ENCODE results near the gene PRKCZ.

Gene PRKCZ

DNA sequence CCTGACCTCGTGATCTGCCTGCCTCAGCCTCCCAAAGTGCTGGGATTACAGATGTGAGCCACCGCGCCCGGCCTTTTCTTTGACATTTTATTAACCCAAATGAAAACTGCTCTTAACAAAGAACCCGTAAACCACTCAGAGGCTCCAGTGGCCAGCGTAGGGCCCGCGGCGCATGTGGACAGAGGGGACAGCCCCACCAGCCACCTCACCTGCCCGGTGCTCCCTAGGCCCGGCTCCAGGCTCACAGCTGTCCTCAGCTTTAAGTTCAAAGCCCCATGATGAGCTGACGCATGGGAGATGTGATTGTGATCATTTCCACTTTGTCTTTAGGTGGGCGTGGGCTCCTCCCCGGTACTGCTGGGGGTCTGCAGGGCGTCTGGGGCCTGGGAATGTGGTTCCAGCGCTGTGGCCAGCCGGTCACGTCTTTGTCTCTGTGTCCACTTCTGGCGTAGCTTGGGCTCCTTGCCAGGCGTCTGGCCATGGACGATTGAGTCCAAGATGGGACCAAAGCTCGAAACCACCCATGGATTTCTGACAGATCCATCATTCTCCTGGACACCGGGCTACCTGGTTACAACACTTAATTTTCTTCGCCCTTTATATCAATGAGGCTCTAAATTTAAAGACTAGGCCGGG is 6.9 kb downstream of the PRKCZ start:
- no peak for TF ChIP-seq ZNF274 (IDR thresholded peaks at IDR 0.05; ENCODE audit: low read depth, low read length)
- H3K4me3 ChIP-seq (ENCODE audit: low read length) = no peak overlapping the region

DNA sequence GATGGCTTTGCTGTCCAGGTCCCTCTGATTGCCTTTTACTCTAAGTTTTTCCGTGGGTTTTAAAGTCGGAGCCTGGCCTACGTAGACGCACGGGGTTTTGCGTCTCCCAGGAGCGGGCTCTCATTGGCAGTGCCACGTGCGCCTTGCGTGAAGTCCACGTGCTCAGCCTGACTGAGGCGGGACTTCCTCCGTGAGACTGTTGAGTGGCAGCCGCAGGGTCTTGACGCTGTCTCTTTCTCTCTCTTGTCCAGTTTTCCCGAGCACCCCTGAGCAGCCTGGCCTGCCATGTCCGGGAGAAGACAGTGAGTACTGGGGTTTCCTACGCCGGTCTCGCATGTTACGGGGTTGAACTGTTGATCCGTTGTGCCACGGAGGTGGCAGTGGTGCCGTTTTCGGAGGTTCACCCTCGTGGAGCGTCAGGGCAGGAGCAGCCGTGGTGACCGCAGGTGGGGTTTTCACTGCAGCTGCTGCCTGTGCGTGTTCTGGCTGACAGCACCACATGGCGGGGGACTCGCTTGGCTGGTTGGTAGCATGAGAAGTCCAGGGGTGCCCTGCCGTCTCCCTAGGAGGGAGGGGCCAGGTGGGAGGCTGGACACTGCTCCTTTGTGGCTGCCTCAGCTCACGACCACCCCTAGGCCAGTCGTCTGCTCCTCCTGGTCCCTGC is 9.2 kb downstream of the PRKCZ start:
- no peak for TF ChIP-seq ZNF274 (IDR thresholded peaks at IDR 0.05; ENCODE audit: low read depth, low read length)

DNA sequence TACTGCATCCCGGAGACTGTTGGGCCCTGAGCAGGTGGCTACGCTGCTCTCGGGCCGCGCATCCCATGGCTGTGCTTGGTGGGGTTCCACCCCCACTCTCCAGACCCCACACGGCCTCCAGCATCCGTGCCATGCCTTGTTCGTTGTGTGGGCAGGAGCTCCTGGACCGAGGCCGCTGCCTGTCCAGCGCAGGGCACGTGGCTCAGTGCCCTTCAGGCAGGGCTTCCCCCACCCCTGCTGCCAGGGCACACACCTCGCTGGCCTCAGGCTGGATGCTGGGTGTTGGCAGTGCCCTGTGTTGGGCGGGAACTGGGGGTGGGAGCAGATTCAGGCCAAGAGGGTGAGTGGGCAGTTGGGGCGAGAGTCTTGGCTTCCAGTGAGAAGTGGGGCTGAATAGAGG is 9.9 kb downstream of the PRKCZ start:
- no peak for TF ChIP-seq ZNF274 (IDR thresholded peaks at IDR 0.05; ENCODE audit: low read depth, low read length)
- H3K4me3 ChIP-seq (ENCODE audit: low read length) = no peak overlapping the region

More for the DNA sequence above, 9.2 kb downstream of the PRKCZ start:
- H3K4me3 ChIP-seq (ENCODE audit: low read length) = no peak overlapping the region

DNA sequence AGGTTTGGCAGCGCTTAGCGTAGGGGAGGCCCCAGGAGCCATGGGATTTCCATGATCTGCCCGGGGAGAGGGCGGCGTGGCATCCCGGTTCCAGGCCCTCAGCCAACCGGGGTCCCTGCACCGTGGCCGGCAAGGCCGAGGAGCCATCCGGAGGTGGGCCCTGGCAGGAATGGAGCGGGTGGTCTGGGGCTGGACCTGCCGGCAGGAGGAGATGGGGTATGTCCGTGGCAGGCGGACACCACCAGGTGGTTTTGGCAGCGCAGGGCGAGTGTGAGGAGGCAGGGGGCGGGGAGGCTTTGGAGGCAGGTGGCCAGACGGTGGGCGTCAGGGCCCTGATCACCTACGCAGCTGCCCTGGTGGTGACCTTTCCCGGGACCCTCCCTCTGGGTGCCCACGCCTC is 10.3 kb downstream of the PRKCZ start:
- no peak overlapping the region for H3K4me3 ChIP-seq (ENCODE audit: low read length)
- TF ChIP-seq ZNF274 (IDR thresholded peaks at IDR 0.05; ENCODE audit: low read depth, low read length) = no peak

DNA sequence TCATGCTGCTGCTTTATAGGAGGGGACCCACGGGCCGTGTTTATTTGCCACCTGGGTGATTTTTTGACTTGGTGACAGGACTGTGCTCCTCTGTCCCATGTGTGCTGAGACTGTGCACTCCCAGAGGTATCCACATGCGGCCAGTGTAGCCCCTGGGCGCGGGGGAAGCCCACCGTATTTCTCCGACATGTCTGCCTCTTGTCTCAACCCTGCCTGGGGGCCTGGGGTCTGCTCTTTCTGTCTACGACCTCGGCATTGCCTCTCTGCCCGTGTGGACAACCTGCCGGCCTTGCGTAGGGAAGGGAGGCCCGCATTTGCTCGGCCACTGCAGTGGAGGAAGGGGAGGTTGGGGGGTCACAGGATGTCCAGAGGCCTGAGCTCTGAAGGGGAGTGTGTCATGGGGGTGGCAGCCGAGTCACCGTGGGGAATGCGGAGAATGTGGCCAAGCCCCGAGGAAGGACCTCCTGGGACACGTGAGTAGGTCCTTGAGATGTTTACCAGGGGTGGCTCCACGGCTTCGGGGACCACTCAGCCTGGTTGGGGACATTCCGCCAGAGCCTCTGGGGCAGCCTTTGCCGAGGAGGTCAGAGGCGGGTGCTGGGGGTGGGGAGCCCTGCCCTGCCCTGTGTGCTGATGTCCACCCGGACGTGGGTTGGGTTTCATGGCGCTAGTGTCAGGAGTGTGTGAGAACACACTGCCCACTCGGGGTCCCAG is 11.0 kb downstream of the PRKCZ start:
- TF ChIP-seq ZNF274 (IDR thresholded peaks at IDR 0.05; ENCODE audit: low read depth, low read length) = no peak
- H3K4me3 ChIP-seq (ENCODE audit: low read length) = no peak overlapping the region

DNA sequence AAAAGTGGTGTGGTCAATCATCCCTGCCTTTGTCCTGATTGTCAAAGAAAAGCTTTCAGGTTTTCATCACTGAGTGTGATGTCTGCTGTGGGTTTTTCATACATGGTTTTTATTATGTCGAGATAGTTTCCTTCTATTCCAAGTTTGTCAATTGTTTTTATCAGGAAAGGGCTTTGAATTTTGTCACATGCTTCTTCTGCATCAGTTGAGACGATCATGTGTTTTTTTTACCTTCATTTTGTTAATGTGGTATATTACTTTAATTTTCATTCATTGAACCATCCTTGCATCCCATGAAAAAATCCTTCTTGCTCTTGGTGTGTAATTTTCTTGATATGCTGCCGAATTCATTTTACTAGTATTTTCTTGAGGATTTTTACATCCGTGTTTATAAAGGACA is 15.5 kb downstream of the PRKCZ start:
- TF ChIP-seq ZNF274 (IDR thresholded peaks at IDR 0.05; ENCODE audit: low read depth, low read length) = no peak
- no peak overlapping the region for H3K4me3 ChIP-seq (ENCODE audit: low read length)

DNA sequence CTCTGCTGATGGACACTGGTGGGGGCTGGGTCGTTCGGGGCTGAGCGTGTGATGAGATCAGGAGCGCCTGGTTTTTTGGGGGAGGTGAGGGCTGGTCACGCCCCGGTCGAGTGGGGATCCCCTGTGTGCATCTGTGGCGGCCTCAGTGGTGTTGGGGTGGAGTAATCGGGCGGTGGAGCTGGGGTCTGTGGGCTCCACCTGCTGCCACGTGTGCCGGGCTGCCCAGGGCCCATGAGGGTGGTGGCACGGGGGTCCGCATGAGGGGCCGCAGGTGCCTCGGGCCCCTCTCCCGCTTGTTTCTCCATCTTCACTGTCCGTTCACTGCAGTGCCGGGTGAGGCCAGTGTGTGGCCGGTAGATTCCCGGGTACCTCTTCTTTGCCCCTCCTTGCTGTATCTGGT is 17.2 kb downstream of the PRKCZ start:
- no peak for TF ChIP-seq ZNF274 (IDR thresholded peaks at IDR 0.05; ENCODE audit: low read depth, low read length)
- H3K4me3 ChIP-seq (ENCODE audit: low read length) = no peak overlapping the region

DNA sequence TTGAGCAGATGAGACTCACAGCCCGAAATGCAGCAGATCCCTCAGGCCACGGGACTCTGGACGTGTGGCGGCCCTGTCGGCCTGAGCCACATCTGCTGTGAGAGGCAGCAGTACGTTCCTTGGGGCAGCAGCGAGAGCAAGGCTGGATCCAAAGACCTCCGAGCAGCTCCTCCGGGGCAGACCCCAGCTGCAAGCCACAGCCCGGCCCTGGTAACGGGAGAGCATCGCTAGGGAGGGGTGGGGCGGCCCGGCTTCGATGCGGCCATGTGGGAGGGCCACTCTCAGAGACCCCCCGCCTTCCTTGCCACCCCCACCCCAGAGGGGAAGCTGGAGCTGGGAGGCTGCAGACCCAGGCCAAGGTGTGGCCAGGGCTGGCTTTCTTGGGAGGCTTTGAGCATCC is 17.8 kb downstream of the PRKCZ start:
- TF ChIP-seq ZNF274 (IDR thresholded peaks at IDR 0.05; ENCODE audit: low read depth, low read length) = no peak
- H3K4me3 ChIP-seq (ENCODE audit: low read length) = no peak overlapping the region

DNA sequence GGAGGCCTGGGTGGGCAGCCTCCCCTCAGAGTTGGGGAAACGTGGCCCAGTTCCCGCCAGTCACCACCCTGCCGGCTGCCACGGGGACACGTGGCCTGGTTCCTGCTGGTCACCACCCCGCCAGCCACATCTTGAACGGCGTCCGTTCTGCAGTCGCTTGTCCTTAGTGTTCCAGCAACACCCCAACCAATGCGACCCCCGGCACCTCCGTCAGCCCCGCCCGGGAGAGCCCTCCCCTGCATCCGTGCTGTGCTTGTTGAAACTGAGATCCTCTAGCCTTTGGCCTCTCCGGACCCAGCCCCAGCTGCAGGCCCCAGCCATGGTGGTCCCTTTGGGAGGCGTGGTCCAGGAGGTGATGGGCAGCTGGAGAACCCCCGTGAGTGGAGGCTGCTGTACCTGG is 18.7 kb downstream of the PRKCZ start:
- TF ChIP-seq ZNF274 (IDR thresholded peaks at IDR 0.05; ENCODE audit: low read depth, low read length) = no peak
- no peak overlapping the region for H3K4me3 ChIP-seq (ENCODE audit: low read length)

DNA sequence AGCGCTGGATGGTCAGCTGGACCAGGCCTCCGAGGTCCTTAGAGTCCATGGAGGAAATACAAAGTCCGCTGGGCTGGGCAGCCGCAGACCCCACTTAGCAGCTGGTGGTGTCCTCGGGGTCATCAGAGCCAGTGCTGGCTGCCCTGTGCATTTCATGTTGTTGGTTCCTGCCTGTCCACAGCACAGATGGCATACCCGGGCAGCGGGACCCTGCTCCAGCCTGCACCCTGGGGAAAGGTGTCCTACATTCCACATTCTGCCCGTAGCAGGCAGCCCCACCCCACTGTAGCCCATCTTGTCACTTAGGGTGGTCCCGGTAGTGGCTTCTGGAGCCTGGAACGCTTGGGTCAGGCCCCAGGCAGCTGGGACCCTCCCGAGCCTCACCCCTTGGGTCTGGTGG is 19.8 kb downstream of the PRKCZ start:
- H3K4me3 ChIP-seq (ENCODE audit: low read length) = no peak overlapping the region
- TF ChIP-seq ZNF274 (IDR thresholded peaks at IDR 0.05; ENCODE audit: low read depth, low read length) = no peak

DNA sequence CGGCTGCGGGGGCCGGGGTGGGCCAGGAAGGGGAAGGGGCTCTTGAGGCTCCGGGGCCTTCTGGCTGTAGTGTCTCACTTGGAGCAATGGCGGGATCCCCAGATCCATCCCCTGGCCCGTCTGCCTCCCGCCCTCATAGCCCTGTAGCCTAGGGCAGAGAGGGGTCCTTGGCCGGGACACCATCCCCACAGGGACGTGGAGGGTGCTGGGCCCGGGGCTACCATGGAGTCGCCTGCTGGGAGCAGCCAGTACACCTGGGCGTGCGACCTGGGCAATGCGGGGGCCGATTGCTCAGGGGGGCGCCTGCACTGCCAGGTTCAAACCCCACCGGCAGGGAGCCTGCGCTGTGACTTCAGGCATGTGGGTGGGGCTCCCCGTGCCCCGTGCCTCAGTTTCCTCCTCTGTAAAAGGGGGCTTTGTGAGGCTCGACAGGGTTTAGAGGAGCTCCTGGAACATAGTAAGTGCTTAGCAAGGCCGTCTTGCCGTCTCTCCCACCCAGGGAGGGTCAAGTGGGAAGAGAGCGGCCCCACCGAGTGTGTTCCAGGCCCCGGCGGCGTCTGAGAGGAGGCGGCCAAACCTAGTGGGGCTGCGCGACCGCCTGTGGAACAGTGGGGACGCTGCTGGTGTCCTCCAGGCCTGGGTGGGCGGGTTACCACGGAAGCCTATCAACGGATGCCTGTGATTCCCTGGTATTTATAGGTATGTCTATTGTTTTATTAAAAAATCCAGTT is 20.8 kb downstream of the PRKCZ start:
- TF ChIP-seq ZNF274 (IDR thresholded peaks at IDR 0.05; ENCODE audit: low read depth, low read length) = no peak
- H3K4me3 ChIP-seq (ENCODE audit: low read length) = no peak overlapping the region

DNA sequence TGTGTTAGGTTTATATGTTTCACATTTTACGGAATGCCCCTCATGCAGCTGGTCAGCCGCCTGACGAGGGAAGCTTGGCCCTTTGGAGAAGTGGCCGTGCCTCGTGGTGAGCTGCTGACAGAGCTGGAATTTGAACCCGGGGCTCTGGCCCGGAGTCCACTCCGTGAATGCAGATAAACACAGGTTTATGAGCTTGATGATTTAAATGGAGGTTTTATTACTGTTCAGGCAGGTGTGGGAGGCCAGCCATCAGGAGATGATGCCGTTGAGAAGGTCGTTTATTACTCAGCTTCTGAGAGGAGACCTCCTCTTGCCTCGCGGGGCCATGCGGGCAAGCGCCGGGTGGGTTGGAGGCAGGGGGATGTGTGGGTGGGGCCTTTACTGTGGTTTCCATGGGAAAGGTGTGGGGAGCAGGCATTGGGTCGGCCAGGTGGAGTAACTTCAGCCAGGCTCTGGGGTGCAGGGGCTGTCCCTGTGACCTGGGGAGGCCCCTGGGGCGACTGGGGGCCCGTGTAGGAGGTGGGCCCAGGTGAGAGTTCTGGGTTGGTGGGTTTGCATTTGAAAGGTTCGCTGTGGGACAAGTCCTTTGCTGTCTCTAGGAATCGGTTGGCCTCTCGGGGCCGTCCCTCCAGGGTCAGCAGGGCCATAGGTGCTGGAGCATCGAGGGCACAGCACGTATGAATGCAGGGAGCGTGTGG is 22.0 kb downstream of the PRKCZ start:
- TF ChIP-seq ZNF274 (IDR thresholded peaks at IDR 0.05; ENCODE audit: low read depth, low read length) = no peak
- no peak overlapping the region for H3K4me3 ChIP-seq (ENCODE audit: low read length)

DNA sequence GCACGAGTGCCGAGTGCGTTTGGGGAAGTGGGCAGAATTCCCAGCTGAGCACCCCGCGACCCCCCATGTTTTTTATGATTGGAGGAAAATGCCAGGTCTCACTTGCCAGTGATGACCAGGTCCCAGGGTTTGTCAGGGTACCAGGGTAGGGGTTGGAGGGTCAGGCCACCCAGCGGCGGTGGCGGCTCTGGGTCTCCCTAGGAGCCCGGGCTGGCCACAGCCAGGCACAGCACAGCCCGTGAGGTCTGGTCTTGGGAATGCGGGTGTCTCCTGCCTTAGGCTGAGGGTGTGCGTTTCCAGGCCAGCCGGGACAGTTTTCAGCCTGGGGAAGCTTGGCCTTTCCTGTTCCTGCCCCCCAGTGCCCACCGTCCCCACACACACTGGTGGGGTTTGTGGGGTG is 22.7 kb downstream of the PRKCZ start:
- H3K4me3 ChIP-seq (ENCODE audit: low read length) = no peak overlapping the region
- no peak for TF ChIP-seq ZNF274 (IDR thresholded peaks at IDR 0.05; ENCODE audit: low read depth, low read length)

All from GM08714 (cell line).